H9 (cell line): ENCODE results near the gene SOBP. TPM values are rescaled to one million over a fixed set of nuclear protein-coding genes. Genes with fewer than 3 reads are reported as not detected.

ENCODE experiments used
- DNase-seq: peaks from one replicate; pipeline ENCODE4 v3.0.0-alpha.2; 2017
- H2AFZ ChIP-seq: one replicate; pipeline ENCODE4 v1.6.1; 2013; ENCODE audit warnings: mild to moderate bottlenecking, low read length, control low read depth, moderate library complexity
- H2AK5ac ChIP-seq: 2 replicates; pipeline ENCODE4 v1.6.1; 2013; ENCODE audit warnings: low read length, control low read depth, mixed read lengths; ENCODE audit not compliant: insufficient read length
- H2BK120ac ChIP-seq: one replicate; pipeline ENCODE4 v1.6.1; 2013; ENCODE audit warnings: low read depth, mild to moderate bottlenecking, low read length, control low read depth, inconsistent platforms; ENCODE audit not compliant: poor library complexity, severe bottlenecking
- H2BK12ac ChIP-seq: 2 replicates; pipeline ENCODE4 v1.6.1; 2013; ENCODE audit warnings: low read length, control low read depth, mixed read lengths, low read depth; ENCODE audit not compliant: insufficient read length
- H2BK15ac ChIP-seq: 2 replicates; pipeline ENCODE4 v1.6.1; 2013; ENCODE audit warnings: low read depth, low read length, control low read depth
- H2BK20ac ChIP-seq: one replicate; pipeline ENCODE4 v1.6.1; 2013; ENCODE audit warnings: low read depth, mild to moderate bottlenecking, low read length, control low read depth, inconsistent platforms; ENCODE audit not compliant: poor library complexity, severe bottlenecking
- H2BK5ac ChIP-seq: 2 replicates; pipeline ENCODE4 v1.6.1; 2013; ENCODE audit warnings: low read length, control low read depth, mixed read lengths; ENCODE audit not compliant: insufficient read length
- H3K14ac ChIP-seq: 2 replicates; pipeline ENCODE4 v1.6.1; 2013; ENCODE audit warnings: low read length, control low read depth; ENCODE audit not compliant: insufficient read depth
- H3K18ac ChIP-seq: 2 replicates; pipeline ENCODE4 v1.6.1; 2013; ENCODE audit warnings: low read depth, mild to moderate bottlenecking, mixed read lengths, low read length, control low read depth; ENCODE audit not compliant: insufficient read length
- H3K23ac ChIP-seq: 2 replicates; pipeline ENCODE4 v1.6.1; 2013; ENCODE audit warnings: low read length, control low read depth, mixed read lengths, low read depth; ENCODE audit not compliant: insufficient read length
- H3K23me2 ChIP-seq: 2 replicates; pipeline ENCODE4 v1.6.1; 2013; ENCODE audit warnings: low read depth, mild to moderate bottlenecking, mixed read lengths, low read length, control low read depth; ENCODE audit not compliant: insufficient read length, poor library complexity, severe bottlenecking
- H3K27ac ChIP-seq: 2 replicates; pipeline ENCODE4 v1.5.1; 2013; ENCODE audit warnings: low read length, control low read depth, mixed read lengths, low read depth; ENCODE audit not compliant: insufficient read length
- H3K27me3 ChIP-seq: 2 replicates; pipeline ENCODE4 v1.6.1; 2013; ENCODE audit warnings: low read length, control low read depth, inconsistent platforms; ENCODE audit not compliant: insufficient read depth
- H3K4ac ChIP-seq: 2 replicates; pipeline ENCODE4 v1.6.1; 2013; ENCODE audit warnings: low read depth, mild to moderate bottlenecking, control low read depth, inconsistent platforms, low read length, moderate library complexity
- H3K4me1 ChIP-seq: 2 replicates; pipeline ENCODE4 v1.6.1; 2013; ENCODE audit warnings: low read length, control low read depth, inconsistent platforms; ENCODE audit not compliant: insufficient read depth
- H3K4me2 ChIP-seq: 2 replicates; pipeline ENCODE4 v1.6.1; 2013; ENCODE audit warnings: low read length, control low read depth, mixed read lengths; ENCODE audit not compliant: insufficient read length, insufficient read depth
- H3K56ac ChIP-seq: 2 replicates; pipeline ENCODE4 v1.6.1; 2013; ENCODE audit warnings: low read depth, mild to moderate bottlenecking, mixed read lengths, low read length, control low read depth; ENCODE audit not compliant: insufficient read length
- H3K79me1 ChIP-seq: 2 replicates; pipeline ENCODE4 v1.6.1; 2013; ENCODE audit warnings: low read depth, mild to moderate bottlenecking, moderate library complexity, low read length, control low read depth, inconsistent platforms; ENCODE audit not compliant: insufficient read depth, poor library complexity, severe bottlenecking
- H3K79me2 ChIP-seq: 2 replicates; pipeline ENCODE4 v1.6.1; 2013; ENCODE audit warnings: low read length, control low read depth, inconsistent platforms; ENCODE audit not compliant: insufficient read depth
- H3K9ac ChIP-seq: 2 replicates; pipeline ENCODE4 v1.6.1; 2013; ENCODE audit warnings: low read length, control low read depth, mixed read lengths; ENCODE audit not compliant: insufficient read length; ENCODE audit errors: extremely low read depth
- H3K9me3 ChIP-seq: one replicate; pipeline ENCODE4 v1.6.1; 2013; ENCODE audit warnings: low read depth, low read length, inconsistent platforms; ENCODE audit not compliant: control insufficient read depth
- H3T11ph ChIP-seq: one replicate; pipeline ENCODE4 v1.6.1; 2013; ENCODE audit warnings: mild to moderate bottlenecking, low read length, control low read depth, inconsistent platforms
- H4K20me1 ChIP-seq: one replicate; pipeline ENCODE4 v1.6.1; 2013; ENCODE audit not compliant: control insufficient read depth, insufficient read length, insufficient read depth
- H4K5ac ChIP-seq: 2 replicates; pipeline ENCODE4 v1.6.1; 2013; ENCODE audit warnings: low read depth, mild to moderate bottlenecking, mixed read lengths, low read length, control low read depth; ENCODE audit not compliant: insufficient read length
- H4K8ac ChIP-seq: replicated peaks from 2 replicates; pipeline ENCODE4 v1.6.1; 2013; ENCODE audit warnings: low read length, control low read depth, mixed read lengths, low read depth; ENCODE audit not compliant: insufficient read length
- H4K91ac ChIP-seq: 2 replicates; pipeline ENCODE4 v1.6.1; 2013; ENCODE audit warnings: low read depth, mild to moderate bottlenecking, moderate library complexity, mixed read lengths, low read length, control low read depth; ENCODE audit not compliant: insufficient read length
- H3K27ac Mint-ChIP-seq, 3 experiments: 2 replicates in 2 of 3; 3 replicates in 1 of 3; pipeline ENCODE4 v1.8.0; 2020 to 2021; ENCODE audit warnings: mixed read lengths in 3 of 3, mild to moderate bottlenecking in 1 of 3, moderate library complexity in 1 of 3
- H3K27me3 Mint-ChIP-seq: 2 replicates; pipeline ENCODE4 v1.8.0; 2021; ENCODE audit warnings: low read depth, mild to moderate bottlenecking, moderate library complexity, mixed read lengths
- H3K36me3 Mint-ChIP-seq, 3 experiments: 2 replicates in 2 of 3; 3 replicates in 1 of 3; pipeline ENCODE4 v1.8.0; 2020 to 2021; ENCODE audit warnings: low read depth in 3 of 3, mixed read lengths in 3 of 3; ENCODE audit not compliant: insufficient read depth in 1 of 3
- H3K4me1 Mint-ChIP-seq, 2 experiments: 2 replicates each; pipeline ENCODE4 v1.8.0; 2020; ENCODE audit warnings: mixed read lengths in 2 of 2
- H3K4me3 Mint-ChIP-seq, 2 experiments: 2 replicates in 1 of 2; 3 replicates in 1 of 2; pipeline ENCODE4 v1.8.0; 2020 to 2021; ENCODE audit warnings: mild to moderate bottlenecking in 2 of 2, mixed read lengths in 2 of 2, moderate library complexity in 1 of 2
- H3K9me3 Mint-ChIP-seq, 2 experiments: 2 replicates in 1 of 2; 3 replicates in 1 of 2; pipeline ENCODE4 v1.8.0; 2020; ENCODE audit warnings: mild to moderate bottlenecking in 2 of 2, mixed read lengths in 2 of 2, moderate library complexity in 1 of 2
- WGBS: extraction: QIAGEN DNeasy Blood & Tissue Kit; methylation state at CpG from one replicate; pipeline ENCODE4 v1.1.7; 2013; ENCODE audit warnings: missing lambda C conversion rate, low lambda C conversion rate, mixed read lengths; ENCODE audit not compliant: insufficient read length; ENCODE audit errors: extremely low coverage; 5-methylcytosine and 5-hydroxymethylcytosine counted together
- total RNA-seq: library from RNA; stranded (reverse); gene quantifications from 2 replicates; pipeline ENCODE4 v1.2.1, GENCODE V29; 2021
- TF ChIP-seq, protein P1 (sequence below): fragments of 200-600 bp; sonication (generic); conservative IDR thresholded peaks from 3 replicates; pipeline ENCODE4 v1.8.0; 2021; ENCODE audit warnings: antibody characterized with exemption, mild to moderate bottlenecking

SOBP gene
- total RNA-seq, 1 experiment from 2014 or later: 4.3 TPM

DNA sequence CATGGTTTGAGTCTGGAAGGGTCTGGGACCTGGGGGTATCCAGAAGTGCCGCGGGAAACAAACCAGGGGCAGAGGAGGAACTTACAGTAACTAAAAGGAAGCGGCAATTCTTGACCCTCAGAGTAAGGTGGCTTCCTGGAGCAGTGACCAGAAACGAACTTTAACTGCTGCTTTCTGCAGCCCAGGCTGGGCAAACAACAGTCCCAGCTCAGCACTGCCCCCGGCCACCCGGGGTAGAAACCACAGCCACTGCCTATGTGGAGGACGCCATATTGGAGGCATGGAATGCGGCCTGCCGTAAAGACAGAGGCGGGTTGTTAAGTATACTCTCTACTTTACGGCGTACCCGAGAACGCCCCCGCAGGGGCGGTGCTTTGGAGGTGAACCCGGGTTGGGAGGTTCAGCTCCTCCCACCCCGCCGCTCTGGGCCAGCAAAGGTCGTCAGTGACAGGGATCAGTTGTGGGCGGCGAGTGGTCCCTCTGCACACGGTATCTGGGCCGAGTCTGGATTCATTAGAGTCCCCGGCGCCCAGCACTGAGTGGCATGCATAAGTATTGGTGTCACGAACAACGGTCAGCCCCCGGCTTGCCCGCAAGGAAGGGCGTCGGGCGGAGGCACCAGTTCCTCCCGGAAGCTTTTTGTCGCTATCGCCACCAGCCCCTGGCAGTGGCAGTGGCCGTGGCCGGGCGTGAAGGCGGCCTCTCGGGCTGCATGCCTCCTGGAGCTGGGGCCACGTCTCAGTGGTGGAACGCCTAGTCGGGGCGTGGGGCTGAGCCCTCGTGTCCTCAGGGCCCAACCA is 30.4 kb upstream of the SOBP start, which contains the start of gene PDSS2:
PDSS2 (minus strand) TSS at position 282 of the 800 bp plus-strand sequence; CDS start at position 3, 279 bp downstream.
- peaks cover 9 to 14% of the 10 kb centered on the region in 2 experiments for H3K4me1 Mint-ChIP-seq
- Histone ChIP-seq H3K9ac (peak within 1 kb of the TSS; percentile 66), H3K4me1 (no peaks in the 10 kb centered on the region), H2BK12ac (no peak within 1 kb of the TSS), H3K27me3 (no peaks in the 10 kb centered on the region), H3T11ph (no peak within 1 kb of the TSS), H3K23ac (no peak within 1 kb of the TSS), H2BK20ac (no peak within 1 kb of the TSS), H2AK5ac (no peak within 1 kb of the TSS), H4K20me1 (peaks cover 2% of the 10 kb centered on the region), H3K14ac (peak within 1 kb of the TSS; percentile 47), H3K56ac (no peak within 1 kb of the TSS), H4K91ac (no peak within 1 kb of the TSS), H2BK15ac (no peak within 1 kb of the TSS), H2BK120ac (no peak within 1 kb of the TSS), H3K79me1 (peaks cover 3% of the 10 kb centered on the region), H3K23me2 (peaks cover 11% of the 10 kb centered on the region), H3K9me3 (no peaks in the 10 kb centered on the region), H3K18ac (peak within 1 kb of the TSS; percentile 39), H3K4me2 (peak within 1 kb of the TSS; percentile 49), H3K27ac (peak within 1 kb of the TSS; percentile 67), H3K79me2 (no peaks in the 10 kb centered on the region), H4K8ac (no peak within 1 kb of the TSS), H3K4ac (no peak within 1 kb of the TSS), H2BK5ac (no peak within 1 kb of the TSS), H2AFZ (no peak within 1 kb of the TSS), H4K5ac (no peak within 1 kb of the TSS)
- no peaks in the 10 kb centered on the region for H3K27me3 Mint-ChIP-seq
- no peaks in the 10 kb centered on the region for H3K36me3 Mint-ChIP-seq
- peak; percentile 98 for DNase-seq
- no CpG with 5 or more reads among the region's 46 CpGs for WGBS
- no peaks in the 10 kb centered on the region for H3K9me3 Mint-ChIP-seq
- TF ChIP-seq, protein P1, sequence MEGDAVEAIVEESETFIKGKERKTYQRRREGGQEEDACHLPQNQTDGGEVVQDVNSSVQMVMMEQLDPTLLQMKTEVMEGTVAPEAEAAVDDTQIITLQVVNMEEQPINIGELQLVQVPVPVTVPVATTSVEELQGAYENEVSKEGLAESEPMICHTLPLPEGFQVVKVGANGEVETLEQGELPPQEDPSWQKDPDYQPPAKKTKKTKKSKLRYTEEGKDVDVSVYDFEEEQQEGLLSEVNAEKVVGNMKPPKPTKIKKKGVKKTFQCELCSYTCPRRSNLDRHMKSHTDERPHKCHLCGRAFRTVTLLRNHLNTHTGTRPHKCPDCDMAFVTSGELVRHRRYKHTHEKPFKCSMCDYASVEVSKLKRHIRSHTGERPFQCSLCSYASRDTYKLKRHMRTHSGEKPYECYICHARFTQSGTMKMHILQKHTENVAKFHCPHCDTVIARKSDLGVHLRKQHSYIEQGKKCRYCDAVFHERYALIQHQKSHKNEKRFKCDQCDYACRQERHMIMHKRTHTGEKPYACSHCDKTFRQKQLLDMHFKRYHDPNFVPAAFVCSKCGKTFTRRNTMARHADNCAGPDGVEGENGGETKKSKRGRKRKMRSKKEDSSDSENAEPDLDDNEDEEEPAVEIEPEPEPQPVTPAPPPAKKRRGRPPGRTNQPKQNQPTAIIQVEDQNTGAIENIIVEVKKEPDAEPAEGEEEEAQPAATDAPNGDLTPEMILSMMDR: peak; percentile 70
- H3K4me3 Mint-ChIP-seq: peak within 1 kb of the TSS; percentile 88 to 94
- peak within 1 kb of the TSS; percentile 71 to 99 (median 97) for H3K27ac Mint-ChIP-seq
